Esophagus squamous epithelium (tissue), 5 donors: ENCODE data around the gene MYOM3. TPM values are rescaled to one million over a fixed set of nuclear protein-coding genes. Genes with fewer than 3 reads are reported as not detected.
A peak's percentile ranks its signal among the peaks of the same experiment; 100 is the strongest.

Experiments used
- DNase-seq: peaks from one replicate; lab custom pipeline; 2025; lab: John Stamatoyannopoulos, UW
- H3K27ac ChIP-seq, 4 donors: fragments of 200-600 bp; sonication (generic); one replicate each; pipeline ENCODE4 v1.5.1; 2016 to 2019; ENCODE audit warnings: mild to moderate bottlenecking in 1 of 4
- H3K27me3 ChIP-seq, 4 donors: fragments of 200-600 bp; sonication (generic); 1 replicate in 3 of 4; 2 replicates in 1 of 4; pipeline versions ENCODE4 v1.5.1 to v1.6.0; 2017 to 2021; ENCODE audit warnings: antibody characterized with exemption in 1 of 4
- H3K36me3 ChIP-seq, 3 donors: fragments of 200-600 bp; sonication (generic); one replicate each; pipeline ENCODE4 v1.5.1; 2016 to 2019
- H3K4me1 ChIP-seq, 3 donors: fragments of 200-600 bp; sonication (generic); one replicate each; pipeline ENCODE4 v1.5.1; 2017 to 2019
- H3K4me3 ChIP-seq, 4 donors: fragments of 200-600 bp; sonication (generic); 1 replicate in 3 of 4; 2 replicates in 1 of 4; pipeline ENCODE4 v1.5.1; 2016 to 2019; ENCODE audit warnings: mild to moderate bottlenecking in 2 of 4, moderate library complexity in 1 of 4
- H3K9me3 ChIP-seq, 3 donors: fragments of 200-600 bp; sonication (generic); one replicate each; pipeline ENCODE4 v1.5.1; 2016 to 2019
- POLR2A ChIP-seq, 4 donors: fragments of 450-650 bp; IDR thresholded peaks; one replicate each; pipeline ENCODE4 v1.6.1; 2017; ENCODE audit warnings: antibody characterized with exemption in 4 of 4, mild to moderate bottlenecking in 4 of 4, moderate library complexity in 3 of 4
- WGBS, 2 donors: methylation state at CpG; one replicate each; pipeline ENCODE4 v1.1.5; 2018; 5-methylcytosine and 5-hydroxymethylcytosine counted together
- intact Hi-C: fragments of 100-400 bp; cut with DNase I; formaldehyde crosslinking; loops from one replicate; pipeline ENCODE4 v1.15.0; 2022
- total RNA-seq, 4 donors: library from RNA; depleted of rRNA; stranded (reverse); fragments of >200 nt; gene quantifications; one replicate each; pipeline ENCODE4 v1.1.0, GENCODE V29; 2016
- TF ChIP-seq, protein P1 (sequence below), 6 experiments: fragments of 450-650 bp in 4 of 6; fragments of 200-600 bp in 2 of 6; sonication (generic) in 2 of 6; IDR thresholded peaks; one replicate each; pipeline ENCODE4 v1.5.1; 2016 to 2019; ENCODE audit warnings: antibody characterized with exemption in 6 of 6, mild to moderate bottlenecking in 4 of 6, moderate library complexity in 4 of 6
- donor health status: DM: yes; HTN: yes; CAD: no.

MYOM3 gene
- total RNA-seq, 4 donors from 2014 or later: 0.30 to 1.1 (median 0.56) TPM

DNA sequence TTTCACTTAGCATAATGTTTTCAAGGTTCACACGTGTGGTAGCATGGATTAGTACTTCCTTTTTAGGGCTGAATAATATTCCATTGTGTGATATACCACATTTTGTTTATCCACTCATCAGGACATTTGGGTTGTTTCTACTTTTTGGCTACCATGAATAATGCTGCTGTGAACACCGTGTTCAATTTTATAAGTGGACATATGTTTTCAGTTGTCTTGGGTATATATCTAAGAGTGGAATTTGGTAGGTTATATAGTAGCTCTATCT lies 27.2 kb upstream of the MYOM3 start:
- no peak for DNase-seq
- 65 to 67% methylated on average over 2 of the region's 2 CpGs for WGBS, 2 donors
- no peak for TF ChIP-seq POLR2A (IDR thresholded peaks at IDR 0.05)
- TF ChIP-seq, protein P1, sequence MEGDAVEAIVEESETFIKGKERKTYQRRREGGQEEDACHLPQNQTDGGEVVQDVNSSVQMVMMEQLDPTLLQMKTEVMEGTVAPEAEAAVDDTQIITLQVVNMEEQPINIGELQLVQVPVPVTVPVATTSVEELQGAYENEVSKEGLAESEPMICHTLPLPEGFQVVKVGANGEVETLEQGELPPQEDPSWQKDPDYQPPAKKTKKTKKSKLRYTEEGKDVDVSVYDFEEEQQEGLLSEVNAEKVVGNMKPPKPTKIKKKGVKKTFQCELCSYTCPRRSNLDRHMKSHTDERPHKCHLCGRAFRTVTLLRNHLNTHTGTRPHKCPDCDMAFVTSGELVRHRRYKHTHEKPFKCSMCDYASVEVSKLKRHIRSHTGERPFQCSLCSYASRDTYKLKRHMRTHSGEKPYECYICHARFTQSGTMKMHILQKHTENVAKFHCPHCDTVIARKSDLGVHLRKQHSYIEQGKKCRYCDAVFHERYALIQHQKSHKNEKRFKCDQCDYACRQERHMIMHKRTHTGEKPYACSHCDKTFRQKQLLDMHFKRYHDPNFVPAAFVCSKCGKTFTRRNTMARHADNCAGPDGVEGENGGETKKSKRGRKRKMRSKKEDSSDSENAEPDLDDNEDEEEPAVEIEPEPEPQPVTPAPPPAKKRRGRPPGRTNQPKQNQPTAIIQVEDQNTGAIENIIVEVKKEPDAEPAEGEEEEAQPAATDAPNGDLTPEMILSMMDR (IDR thresholded peaks at IDR 0.05): no peak

GRCh38 chr1:24138476-24139221 lies 26.7 kb upstream of the MYOM3 start:
- TF ChIP-seq, protein P1 (IDR thresholded peaks at IDR 0.05): no peak
- no peak for TF ChIP-seq POLR2A (IDR thresholded peaks at IDR 0.05)
- WGBS, 2 donors: 64 to 68% methylated on average over 12 of the region's 13 CpGs
- no peak for DNase-seq
- peaks cover 0 to 4% (median 0%) of the 10 kb centered on the region in 4 donors for H3K27me3 ChIP-seq
- intact Hi-C loops: no loop called here
- H3K27ac ChIP-seq: no peak overlapping the region
- H3K9me3 ChIP-seq: no peaks in the 10 kb centered on the region
- peaks cover 0 to 22% (median 0%) of the 10 kb centered on the region in 3 donors for H3K36me3 ChIP-seq
- H3K4me3 ChIP-seq: no peak overlapping the region
- H3K4me1 ChIP-seq: peaks cover 4 to 28% (median 12%) of the 10 kb centered on the region in 3 donors

More for the DNA sequence above, 27.2 kb upstream of the MYOM3 start:
- Histone ChIP-seq H3K9me3 (no peaks in the 10 kb centered on the region), H3K27ac (no peak overlapping the region), H3K4me3 (no peak overlapping the region), H3K36me3 (peaks cover 0 to 22% (median 0%) of the 10 kb centered on the region in 3 donors), H3K27me3 (peaks cover 0 to 4% (median 0%) of the 10 kb centered on the region in 4 donors), H3K4me1 (peaks cover 4 to 33% (median 14%) of the 10 kb centered on the region in 3 donors)
- intact Hi-C loops: no loop called here

- DNase-seq: no peak
- no peak for TF ChIP-seq POLR2A (IDR thresholded peaks at IDR 0.05)
- TF ChIP-seq, protein P1 (IDR thresholded peaks at IDR 0.05): no peak
- intact Hi-C loops: no loop called here
- Histone ChIP-seq H3K4me1 (peaks cover 0 to 12% (median 2%) of the 10 kb centered on the region in 3 donors), H3K27me3 (no peaks in the 10 kb centered on the region), H3K9me3 (no peaks in the 10 kb centered on the region), H3K27ac (no peak overlapping the region), H3K4me3 (no peak overlapping the region), H3K36me3 (peaks cover 0 to 34% (median 0%) of the 10 kb centered on the region in 3 donors)
- WGBS, 2 donors: 74 to 82% methylated on average over 8 to 12 of the region's 15 CpGs
Measured at GRCh38 chr1:24136956-24137539, 25.1 kb upstream of the MYOM3 start.

DNA sequence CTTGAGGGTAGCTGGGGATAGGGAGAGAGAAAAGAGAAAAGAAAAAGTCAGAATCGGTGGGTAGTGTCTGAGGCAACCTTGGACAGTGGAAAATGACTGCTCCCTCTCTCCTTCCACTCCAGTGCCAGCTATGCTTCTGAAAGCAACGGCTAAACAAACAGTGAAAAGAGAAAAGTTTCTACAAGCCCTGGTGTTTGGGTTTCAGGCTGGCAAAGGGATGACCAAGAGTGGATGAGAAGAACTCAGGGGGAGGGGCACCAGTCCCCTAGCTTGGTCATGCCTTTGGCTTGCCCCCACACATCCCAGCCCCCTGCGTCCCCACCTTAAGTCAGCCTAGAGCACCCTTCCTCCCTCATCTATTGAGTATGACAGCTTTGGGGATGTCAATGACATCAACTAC lies 22.4 kb upstream of the MYOM3 start:
- Histone ChIP-seq H3K4me3 (no peak overlapping the region), H3K27ac (peak overlapping the region in 1 of 4 donors; percentile 59)

More for the DNA sequence above, 22.4 kb upstream of the MYOM3 start:
- no peak for TF ChIP-seq POLR2A (IDR thresholded peaks at IDR 0.05)
- TF ChIP-seq, protein P1 (IDR thresholded peaks at IDR 0.05): no peak
- peaks cover 0 to 55% (median 0%) of the 10 kb centered on the region in 3 donors for H3K36me3 ChIP-seq
- no peak for DNase-seq
- WGBS, 2 donors: 59 to 61% methylated on average over 3 of the region's 3 CpGs
- intact Hi-C loops: no loop called here
- H3K9me3 ChIP-seq: peaks cover 0 to 10% (median 0%) of the 10 kb centered on the region in 3 donors
- H3K4me1 ChIP-seq: no peaks in the 10 kb centered on the region
- H3K27me3 ChIP-seq: no peaks in the 10 kb centered on the region
